HepG2 (cell line): ENCODE data around the gene FANCF. TPM values are rescaled to one million over a fixed set of nuclear protein-coding genes. Genes with fewer than 3 reads are reported as not detected.

Source experiments
- CREB1 ChIP-seq, 2 experiments: fragments of 450-650 bp in 1 of 2; IDR thresholded peaks; 2 replicates each; pipeline ENCODE4 v1.6.1; 2016 to 2017; ENCODE audit warnings: control low read depth in 1 of 2, mild to moderate bottlenecking in 1 of 2, missing compliant biosample characterization in 1 of 2, missing genetic modification characterization in 1 of 2
- EP300 ChIP-seq, 3 experiments: sonication (generic) in 1 of 3; formaldehyde crosslinking in 1 of 3; IDR thresholded peaks; 2 replicates each; pipeline versions ENCODE4 v1.5.1 to v1.6.1; 2011 to 2020; ENCODE audit warnings: low read depth in 2 of 3, low read length in 2 of 3, borderline replicate concordance in 1 of 3, improper control_type of control experiment in 1 of 3, mild to moderate bottlenecking in 1 of 3, missing genetic modification reagents in 1 of 3, moderate library complexity in 1 of 3
- ETV5 ChIP-seq: IDR thresholded peaks from 2 replicates; pipeline ENCODE4 v1.6.1; 2018; ENCODE audit warnings: missing biosample characterization, missing genetic modification reagents, inconsistent platforms, borderline replicate concordance
- FOXA3 ChIP-seq: IDR thresholded peaks from 2 replicates; pipeline ENCODE4 v1.6.1; 2016; ENCODE audit warnings: missing genetic modification reagents, missing compliant biosample characterization
- GPN1 ChIP-seq: sonication (generic); formaldehyde crosslinking; IDR thresholded peaks from 2 replicates; pipeline ENCODE4 v1.5.1; 2020; ENCODE audit warnings: missing genetic modification reagents, borderline replicate concordance
- GTF2F1 ChIP-seq: fragments of 150-350 bp; IDR thresholded peaks from 2 replicates; pipeline ENCODE4 v1.6.1; 2014; ENCODE audit warnings: low read length
- HMGXB3 ChIP-seq: sonication (generic); formaldehyde crosslinking; IDR thresholded peaks from 2 replicates; pipeline ENCODE4 v1.4.0; 2020; ENCODE audit warnings: missing genetic modification reagents, borderline replicate concordance
- MBNL3 ChIP-seq: fragments of 250-450 bp; sonication (Bioruptor Pico); conservative IDR thresholded peaks from 2 replicates; pipeline ENCODE4 v1.8.0; 2022; ENCODE audit warnings: mild to moderate bottlenecking, inconsistent platforms
- MED1 ChIP-seq: sonication (generic); formaldehyde crosslinking; IDR thresholded peaks from 2 replicates; pipeline ENCODE4 v1.4.0; 2020; ENCODE audit warnings: missing genetic modification reagents
- RARA ChIP-seq: IDR thresholded peaks from 2 replicates; pipeline ENCODE4 v1.6.1; 2016; ENCODE audit warnings: missing genetic modification reagents, missing compliant biosample characterization
- RXRB ChIP-seq: IDR thresholded peaks from 2 replicates; pipeline ENCODE4 v1.6.1; 2016; ENCODE audit warnings: borderline replicate concordance, missing genetic modification reagents, missing compliant biosample characterization
- SETDB1 ChIP-seq: sonication (generic); formaldehyde crosslinking; IDR thresholded peaks from 2 replicates; pipeline ENCODE4 v1.5.1; 2020; ENCODE audit warnings: missing genetic modification reagents, mild to moderate bottlenecking, borderline replicate concordance
- SP1 ChIP-seq, 2 experiments: fragments of 450-650 bp in 1 of 2; sonication (generic) in 1 of 2; formaldehyde crosslinking in 1 of 2; IDR thresholded peaks; 2 replicates each; pipeline versions ENCODE4 v1.4.0 to v1.6.1; 2016 to 2020; ENCODE audit warnings: missing genetic modification reagents in 1 of 2
- WIZ ChIP-seq: sonication (generic); formaldehyde crosslinking; IDR thresholded peaks from 2 replicates; pipeline ENCODE4 v1.5.1; 2020; ENCODE audit warnings: mild to moderate bottlenecking, missing genetic modification reagents
- ZFX ChIP-seq: sonication (generic); formaldehyde crosslinking; IDR thresholded peaks from 2 replicates; pipeline ENCODE4 v1.4.0; 2020; ENCODE audit warnings: mild to moderate bottlenecking, low read depth, missing genetic modification reagents, moderate library complexity
- ZFY ChIP-seq: sonication (generic); formaldehyde crosslinking; IDR thresholded peaks from 2 replicates; pipeline ENCODE4 v1.4.0; 2020; ENCODE audit warnings: missing genetic modification reagents
- ZNF12 ChIP-seq: sonication (generic); formaldehyde crosslinking; IDR thresholded peaks from 2 replicates; pipeline ENCODE4 v1.5.0; 2020; ENCODE audit warnings: missing genetic modification reagents
- ZNF121 ChIP-seq: sonication (generic); formaldehyde crosslinking; IDR thresholded peaks from 2 replicates; pipeline ENCODE4 v1.5.0; 2020; ENCODE audit warnings: mild to moderate bottlenecking, missing genetic modification reagents
- ZNF224 ChIP-seq: sonication (generic); formaldehyde crosslinking; IDR thresholded peaks from 2 replicates; pipeline ENCODE4 v1.5.0; 2020; ENCODE audit warnings: mild to moderate bottlenecking, missing genetic modification reagents
- ZNF547 ChIP-seq: sonication (generic); formaldehyde crosslinking; IDR thresholded peaks from 2 replicates; pipeline ENCODE4 v1.5.1; 2020; ENCODE audit warnings: mild to moderate bottlenecking, missing genetic modification reagents
- ZNF777 ChIP-seq: sonication (generic); formaldehyde crosslinking; IDR thresholded peaks from 2 replicates; pipeline ENCODE4 v1.4.0; 2020; ENCODE audit warnings: missing genetic modification reagents
- polyA plus RNA-seq, 8 experiments: library from polyadenylated mRNA; depleted of rRNA in 3 of 8; stranded (reverse) in 7 of 8; unstranded in 1 of 8; fragments of >200 nt; fragmentation: Illumina TruSeq in 4 of 8; extraction: Trizol in 4 of 8; gene quantifications; 2 replicates each; pipeline versions ENCODE4 v1.2.1 to v1.2.3, GENCODE V29; 2011 to 2016; ENCODE audit warnings: low read depth in 4 of 8, missing spikeins in 1 of 8, mixed read lengths in 1 of 8; ENCODE audit not compliant: insufficient read depth in 1 of 8
- total RNA-seq, 5 experiments: library from RNA; depleted of rRNA; stranded (reverse); fragments of >200 nt; fragmentation: Illumina TruSeq; extraction: Trizol; gene quantifications; 2 replicates each; pipeline ENCODE4 v1.2.3, GENCODE V29; 2016; ENCODE audit warnings: low read depth in 1 of 5
- TF ChIP-seq, protein P1 (sequence below): IDR thresholded peaks from 2 replicates; pipeline ENCODE4 v1.6.1; 2016; ENCODE audit warnings: low read depth
- TF ChIP-seq, protein P2 (sequence below): sonication (generic); formaldehyde crosslinking; IDR thresholded peaks from 2 replicates; pipeline ENCODE4 v1.8.1; 2023; ENCODE audit warnings: mild to moderate bottlenecking, missing genetic modification reagents

The FANCF gene
- total and polyA plus RNA-seq, 2 of the 13 experiments (the other 11 are each of a cell fraction or from before 2014, with no cell fraction given): 2.5 to 9.7 TPM

DNA sequence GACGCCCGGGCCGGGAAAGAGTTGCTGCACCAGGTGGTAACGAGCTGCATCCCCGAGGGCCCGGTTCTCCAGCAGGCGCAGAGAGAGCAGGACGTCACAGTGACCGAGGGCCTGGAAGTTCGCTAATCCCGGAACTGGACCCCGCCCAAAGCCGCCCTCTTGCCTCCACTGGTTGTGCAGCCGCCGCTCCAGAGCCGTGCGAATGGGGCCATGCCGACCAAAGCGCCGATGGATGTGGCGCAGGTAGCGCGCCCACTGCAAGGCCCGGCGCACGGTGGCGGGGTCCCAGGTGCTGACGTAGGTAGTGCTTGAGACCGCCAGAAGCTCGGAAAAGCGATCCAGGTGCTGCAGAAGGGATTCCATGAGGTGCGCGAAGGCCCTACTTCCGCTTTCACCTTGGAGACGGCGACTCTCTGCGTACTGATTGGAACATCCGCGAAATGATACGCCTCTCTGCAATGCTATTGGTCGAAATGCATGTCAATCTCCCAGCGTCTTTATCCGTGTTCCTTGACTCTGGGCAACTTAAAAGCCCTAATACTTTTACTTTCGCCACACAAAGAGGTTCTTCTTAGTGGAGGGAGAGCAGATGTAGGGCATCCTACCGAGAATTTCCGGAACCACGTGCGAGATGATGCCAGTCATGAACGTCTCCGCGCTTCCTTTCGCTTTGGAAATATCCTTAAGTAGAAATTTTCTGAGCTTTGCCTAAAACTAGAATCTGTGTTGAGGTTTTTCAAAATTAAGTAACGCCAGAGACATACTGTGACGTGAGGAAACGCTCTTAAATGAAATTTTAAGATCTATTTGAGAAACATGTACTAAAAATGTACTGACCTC, at the start of gene FANCF (continued):
- TF ChIP-seq ZFX: peak; percentile 91
- TF ChIP-seq GPN1: no peak; the same call in 1 of the 2 replicates
- no peak for TF ChIP-seq ZNF121 (CRISPR knock-in tag)
- TF ChIP-seq MED1: peak; percentile 39; the same call in 1 of the 2 replicates
- TF ChIP-seq RXRB (CRISPR knock-in tag): no peak
- TF ChIP-seq ZFY (CRISPR knock-in tag): peak; percentile 92
- peak; percentile 85 for TF ChIP-seq CREB1 (IDR thresholded peaks at IDR 0.05)
- TF ChIP-seq CREB1 (CRISPR knock-in tag; IDR thresholded peaks at IDR 0.05): peak; percentile 94
- peak; percentile 55 for TF ChIP-seq ETV5 (CRISPR knock-in tag)
- 0 out of 2 replicates have a peak, but pooled peaks have one; percentile 1 for TF ChIP-seq ZNF224
- TF ChIP-seq HMGXB3 (CRISPR knock-in tag): peak; percentile 21; the same call in 1 of the 2 replicates
- TF ChIP-seq, protein P1, sequence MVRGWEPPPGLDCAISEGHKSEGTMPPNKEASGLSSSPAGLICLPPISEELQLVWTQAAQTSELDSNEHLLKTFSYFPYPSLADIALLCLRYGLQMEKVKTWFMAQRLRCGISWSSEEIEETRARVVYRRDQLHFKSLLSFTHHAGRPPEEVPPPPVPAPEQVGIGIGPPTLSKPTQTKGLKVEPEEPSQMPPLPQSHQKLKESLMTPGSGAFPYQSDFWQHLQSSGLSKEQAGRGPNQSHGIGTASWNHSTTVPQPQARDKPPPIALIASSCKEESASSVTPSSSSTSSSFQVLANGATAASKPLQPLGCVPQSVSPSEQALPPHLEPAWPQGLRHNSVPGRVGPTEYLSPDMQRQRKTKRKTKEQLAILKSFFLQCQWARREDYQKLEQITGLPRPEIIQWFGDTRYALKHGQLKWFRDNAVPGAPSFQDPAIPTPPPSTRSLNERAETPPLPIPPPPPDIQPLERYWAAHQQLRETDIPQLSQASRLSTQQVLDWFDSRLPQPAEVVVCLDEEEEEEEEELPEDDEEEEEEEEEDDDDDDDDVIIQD (CRISPR knock-in tag): no peak
- no peak for TF ChIP-seq ZNF12 (CRISPR knock-in tag)
- TF ChIP-seq EP300 (IDR thresholded peaks at IDR 0.05; ENCODE audit: low read depth in 2 of 2, low read length in 2 of 2): peak in 1 of 2 experiments; percentile 14; a peak in 1 of 4 replicates
- no peak for TF ChIP-seq EP300 (CRISPR knock-in tag; IDR thresholded peaks at IDR 0.05; ENCODE audit: borderline replicate concordance)
- no peak for TF ChIP-seq MBNL3 (CRISPR knock-in tag)
- no peak for TF ChIP-seq GTF2F1
- TF ChIP-seq, protein P2, sequence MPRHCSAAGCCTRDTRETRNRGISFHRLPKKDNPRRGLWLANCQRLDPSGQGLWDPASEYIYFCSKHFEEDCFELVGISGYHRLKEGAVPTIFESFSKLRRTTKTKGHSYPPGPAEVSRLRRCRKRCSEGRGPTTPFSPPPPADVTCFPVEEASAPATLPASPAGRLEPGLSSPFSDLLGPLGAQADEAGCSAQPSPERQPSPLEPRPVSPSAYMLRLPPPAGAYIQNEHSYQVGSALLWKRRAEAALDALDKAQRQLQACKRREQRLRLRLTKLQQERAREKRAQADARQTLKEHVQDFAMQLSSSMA (CRISPR knock-in tag): no peak
- peak; percentile 18; the same call in 1 of the 2 replicates for TF ChIP-seq FOXA3 (CRISPR knock-in tag)
- no peak for TF ChIP-seq SP1 (IDR thresholded peaks at IDR 0.05)
- TF ChIP-seq SP1 (CRISPR knock-in tag; IDR thresholded peaks at IDR 0.05): peak; percentile 62; the same call in 1 of the 2 replicates
- no peak for TF ChIP-seq WIZ (CRISPR knock-in tag)
- no peak for TF ChIP-seq SETDB1 (CRISPR knock-in tag)
- TF ChIP-seq ZNF777 (CRISPR knock-in tag): peak; percentile 67
- TF ChIP-seq RARA: peak; percentile 5; the same call in 1 of the 2 replicates
- peak; percentile 75; the same call in 1 of the 2 replicates for TF ChIP-seq ZNF547
